GM19328 (cell line): ENCODE data around the gene RBPJ.

Experiments used
- ATAC-seq: cut with Tn5 transposase; IDR thresholded peaks from one replicate; pipeline ENCODE4 v1.9.1; 2021; ENCODE audit warnings: mild to moderate bottlenecking, moderate library complexity; ENCODE audit not compliant: unreplicated experiment

Gene RBPJ

DNA sequence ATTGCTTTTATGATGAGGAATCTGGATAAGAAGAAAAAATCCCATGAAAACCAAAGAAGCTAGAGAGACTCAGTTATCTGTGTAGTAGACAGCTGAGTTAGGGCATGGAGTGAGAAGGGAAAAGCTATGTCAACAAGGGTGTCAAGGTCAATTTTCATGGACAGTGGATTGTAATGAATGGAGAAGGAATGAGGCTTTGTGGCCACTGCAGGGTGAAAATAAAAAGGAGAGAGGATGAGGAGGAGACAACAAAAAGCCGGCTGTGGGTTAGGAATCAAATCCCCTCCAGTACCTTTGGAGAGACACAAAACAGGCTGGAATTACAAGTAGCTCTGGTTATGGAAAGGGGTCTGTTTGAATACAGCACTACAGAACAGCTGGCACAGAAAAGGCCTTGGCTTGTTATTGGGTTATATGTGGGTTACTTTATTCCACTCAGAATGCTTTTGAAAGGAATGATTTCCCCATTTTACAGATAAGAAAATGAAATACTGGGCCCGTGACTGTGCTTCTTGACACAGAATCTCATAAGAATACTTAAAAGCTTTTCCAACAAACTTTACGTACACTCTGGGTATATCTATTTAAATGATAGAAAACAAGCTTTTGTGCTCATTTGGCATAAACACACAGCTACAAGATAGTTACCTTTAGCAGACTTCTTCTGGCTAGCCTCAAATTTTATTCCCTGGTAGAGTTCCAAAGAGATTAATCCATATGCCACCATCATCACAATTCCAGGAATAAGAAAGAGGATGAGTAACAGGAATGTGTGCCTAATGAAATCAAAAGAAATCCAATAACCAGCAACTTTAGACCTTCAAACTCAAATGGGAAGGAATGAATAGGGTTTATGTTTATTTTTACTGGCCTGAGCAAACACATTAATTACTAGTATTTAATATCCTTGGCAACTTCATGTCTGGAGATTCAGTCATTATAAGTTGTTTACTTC lies 162.0 kb downstream of the RBPJ start:
- no peak for ATAC-seq

DNA sequence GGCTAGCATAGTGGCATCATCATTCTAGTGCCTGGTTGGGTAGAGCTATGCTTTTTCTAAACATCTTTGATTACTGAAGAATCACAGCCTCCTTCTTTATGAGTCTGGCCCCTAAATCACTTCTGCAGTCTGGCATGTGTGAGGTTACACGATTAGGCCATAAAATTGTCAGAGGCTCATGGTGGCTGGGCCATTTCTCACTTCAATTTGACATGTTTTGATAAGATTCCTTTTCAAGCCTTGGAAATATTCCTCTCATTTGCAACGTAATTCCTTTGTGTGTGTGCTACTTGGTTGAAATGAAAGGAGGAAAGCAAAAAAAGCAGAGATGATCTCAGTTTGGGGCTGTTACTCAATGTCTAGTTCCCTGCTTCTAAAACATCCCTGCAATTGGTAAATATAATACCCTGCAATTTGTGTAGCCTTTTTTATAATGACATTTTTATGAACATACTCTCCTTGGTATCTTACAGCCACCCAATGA lies 163.3 kb downstream of the RBPJ start:
- no peak for ATAC-seq

DNA sequence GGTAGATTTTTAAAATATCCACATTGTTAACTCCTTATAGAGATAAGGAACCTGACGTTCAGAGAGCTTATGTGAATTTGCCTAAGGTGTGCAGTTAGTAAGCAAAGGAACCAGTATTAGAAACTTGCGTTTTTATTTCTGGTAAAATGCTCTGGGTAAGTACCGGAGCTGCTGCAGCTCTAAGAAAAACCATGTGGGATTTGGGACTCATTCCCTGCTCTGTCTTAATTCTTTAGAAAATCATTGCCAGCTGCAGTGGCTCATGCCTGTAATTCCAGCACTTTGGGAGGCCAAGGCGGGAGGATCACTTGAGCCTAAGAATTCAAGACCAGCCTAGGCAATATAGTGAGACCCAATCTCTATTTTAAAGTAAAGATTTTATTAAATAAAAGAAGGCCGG lies 163.7 kb downstream of the RBPJ start:
- no peak for ATAC-seq
